Activated gamma-delta T cell treated with anti-CD3 and anti-CD28 coated beads, Interleukin-2, amount 50 U/mL, for 16 hours (primary cell): ENCODE results near the gene CYB5A.

Experiments
- DNase-seq: peaks from one replicate; pipeline ENCODE4 v3.0.0-alpha.2; 2020; ENCODE audit warnings: low read depth

The CYB5A gene

DNA sequence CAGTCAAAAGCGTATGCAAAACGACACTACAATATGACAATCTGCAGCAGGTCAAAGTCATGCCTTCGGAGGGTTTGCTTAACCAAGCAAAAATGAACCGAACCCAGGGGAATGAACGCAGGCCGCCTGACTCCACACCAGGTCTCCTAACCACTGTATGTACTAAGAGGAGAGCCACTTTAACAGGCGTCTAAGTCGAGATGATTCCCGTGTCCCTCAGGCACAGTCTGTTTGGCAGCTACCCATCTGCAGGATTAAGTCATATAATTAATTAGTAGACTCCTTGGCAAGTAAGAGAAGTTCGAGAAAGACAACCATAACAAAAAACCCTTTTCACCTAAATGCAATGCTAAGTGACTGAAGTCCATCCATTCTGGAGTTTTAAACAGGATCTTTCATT, 15.2 kb downstream of the CYB5A start:
- no peak for DNase-seq

DNA sequence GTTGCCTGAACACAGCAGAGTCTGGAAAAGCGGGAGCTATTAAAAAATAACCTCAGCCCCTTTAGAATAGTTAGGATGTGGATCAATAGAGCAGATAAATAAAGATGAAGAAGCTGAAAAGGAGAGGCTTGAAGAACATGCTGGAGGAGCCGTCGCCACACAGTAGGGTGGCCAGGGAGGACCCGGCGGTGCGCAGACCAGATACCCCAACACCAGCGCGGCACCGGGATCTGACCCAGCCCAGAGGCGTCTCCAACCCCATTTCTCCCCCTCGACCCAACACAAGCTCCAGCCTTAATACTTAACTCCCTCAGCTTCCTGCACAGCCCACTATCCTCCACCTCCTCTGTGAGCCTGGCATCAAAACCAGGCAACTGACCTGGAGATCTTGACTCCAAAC, 16.0 kb downstream of the CYB5A start:
- no peak for DNase-seq

DNA sequence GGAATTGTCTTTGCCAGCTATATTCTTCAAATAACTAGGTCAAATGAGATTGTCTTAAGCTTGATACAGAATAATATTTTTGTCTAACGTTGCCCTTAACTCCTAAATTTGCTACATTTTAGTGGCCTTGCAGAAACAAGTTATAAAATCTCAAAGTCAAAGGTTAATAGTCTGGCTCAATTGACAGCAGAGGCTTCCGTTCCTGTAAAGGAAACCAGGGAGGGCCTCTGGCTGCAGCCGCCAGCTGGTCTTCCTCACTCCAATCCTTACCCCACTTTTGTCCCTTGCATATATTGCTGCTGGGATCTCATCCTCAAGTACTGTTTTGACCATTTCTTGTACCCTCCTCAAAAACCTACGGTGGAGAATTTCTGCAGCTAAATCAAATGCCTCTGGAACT, 17.1 kb downstream of the CYB5A start:
- DNase-seq: no peak

DNA sequence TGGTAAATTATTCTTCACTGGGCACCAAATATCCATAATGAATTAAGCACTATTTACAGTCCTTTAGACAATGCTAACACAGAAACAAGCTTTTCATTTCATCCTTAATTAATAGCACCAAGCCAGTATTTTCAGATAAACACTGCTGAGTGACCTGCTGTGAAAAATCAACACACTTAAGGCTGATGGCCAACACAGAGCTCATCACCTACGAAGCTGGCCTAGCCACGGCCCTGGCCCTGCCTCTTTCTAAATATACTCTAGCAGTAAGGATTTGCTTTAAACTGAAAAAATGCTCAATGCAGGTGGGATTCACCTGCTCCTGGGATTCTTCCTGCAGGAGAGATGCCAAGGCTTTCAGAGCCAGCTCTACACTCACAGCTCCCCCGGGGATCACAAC, 18.4 kb downstream of the CYB5A start:
- no peak for DNase-seq

DNA sequence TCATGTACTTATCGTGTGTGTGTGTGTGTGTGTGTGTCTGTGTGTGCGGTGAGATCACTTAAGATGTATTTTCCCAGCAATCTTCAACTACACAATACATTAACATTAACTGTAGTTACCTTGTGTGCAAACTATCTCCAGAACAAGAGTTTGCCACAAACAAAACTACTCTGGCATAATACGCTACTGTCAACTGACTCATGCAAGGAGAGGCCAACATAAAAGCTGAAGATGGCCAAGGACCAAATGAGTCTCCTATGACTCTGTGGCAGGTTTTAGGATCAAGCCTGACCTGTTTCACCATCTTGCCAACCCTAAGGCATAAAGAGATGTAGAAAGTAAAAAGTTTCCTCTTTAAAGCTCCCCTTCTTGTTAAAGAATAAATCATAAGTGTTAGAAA, 20.1 kb downstream of the CYB5A start:
- DNase-seq: no peak

DNA sequence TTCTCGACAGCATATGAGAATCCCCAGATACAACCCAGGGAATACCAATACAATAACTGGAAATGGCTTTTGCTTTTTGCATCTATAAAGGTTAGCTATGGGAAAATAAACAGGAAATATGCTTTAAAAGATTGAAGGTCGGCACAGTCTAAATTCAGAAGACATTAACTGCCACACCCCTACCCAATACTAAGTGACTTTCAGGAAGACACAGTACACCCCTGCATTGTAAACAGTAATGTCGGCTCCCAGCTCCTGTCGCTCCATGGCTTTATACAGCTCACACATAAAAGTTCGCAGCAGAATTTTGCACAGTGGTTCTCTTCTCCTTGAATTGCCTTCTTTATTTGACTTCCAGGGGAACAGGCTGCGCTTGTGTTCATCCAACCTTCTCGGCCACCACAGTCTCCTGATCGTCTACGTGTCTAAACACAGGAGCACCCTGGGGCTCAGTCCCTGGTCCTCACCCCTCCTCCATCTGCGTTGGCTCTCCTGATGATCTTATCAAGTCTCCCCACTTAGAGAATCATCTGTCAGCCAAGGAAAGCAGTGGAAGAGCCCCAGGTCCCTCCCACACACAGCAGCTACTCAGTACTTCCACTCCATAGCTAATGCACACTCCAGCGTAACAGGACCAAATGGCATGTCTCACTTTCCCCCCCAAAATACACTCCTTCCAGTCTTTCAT, 22.7 kb downstream of the CYB5A start:
- DNase-seq: no peak

DNA sequence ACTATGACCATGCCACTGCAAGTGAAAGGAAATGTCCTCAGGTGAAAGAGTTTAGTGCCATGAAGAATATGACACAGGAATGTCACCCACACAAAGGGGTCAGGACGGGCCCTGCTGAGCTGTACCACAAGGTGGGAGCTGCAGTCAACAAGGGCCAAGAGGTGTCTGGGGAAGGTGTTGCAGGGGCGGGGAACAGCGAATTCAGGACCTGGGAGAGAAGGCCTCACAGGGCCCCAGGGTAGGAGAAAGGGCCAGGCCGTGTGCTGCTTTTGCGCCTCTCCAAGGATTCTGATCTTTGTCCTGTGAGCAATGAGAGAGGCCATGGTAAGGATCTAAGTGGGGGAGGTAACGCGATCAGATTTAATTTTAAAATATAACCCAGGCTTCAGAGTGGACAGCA, 23.6 kb downstream of the CYB5A start:
- DNase-seq: no peak

DNA sequence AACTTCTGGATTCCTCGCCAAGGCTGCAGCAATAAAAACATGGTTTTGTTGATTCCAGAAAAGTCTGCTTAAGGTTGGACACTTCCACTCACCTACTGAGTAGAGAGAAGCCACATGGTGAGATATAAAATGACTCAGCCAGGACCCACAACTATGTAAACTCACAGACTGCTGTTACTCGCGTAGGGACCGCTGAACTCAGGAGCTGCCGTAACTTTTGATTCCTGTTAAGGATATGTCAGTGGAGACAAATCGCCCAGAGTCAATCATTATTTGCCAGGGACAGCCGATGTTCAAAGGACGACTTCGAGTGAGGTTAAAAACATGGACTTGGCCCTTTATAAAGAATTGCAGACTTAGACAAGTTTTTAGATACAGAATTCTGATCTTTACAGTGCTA, 25.6 kb downstream of the CYB5A start:
- no peak for DNase-seq

DNA sequence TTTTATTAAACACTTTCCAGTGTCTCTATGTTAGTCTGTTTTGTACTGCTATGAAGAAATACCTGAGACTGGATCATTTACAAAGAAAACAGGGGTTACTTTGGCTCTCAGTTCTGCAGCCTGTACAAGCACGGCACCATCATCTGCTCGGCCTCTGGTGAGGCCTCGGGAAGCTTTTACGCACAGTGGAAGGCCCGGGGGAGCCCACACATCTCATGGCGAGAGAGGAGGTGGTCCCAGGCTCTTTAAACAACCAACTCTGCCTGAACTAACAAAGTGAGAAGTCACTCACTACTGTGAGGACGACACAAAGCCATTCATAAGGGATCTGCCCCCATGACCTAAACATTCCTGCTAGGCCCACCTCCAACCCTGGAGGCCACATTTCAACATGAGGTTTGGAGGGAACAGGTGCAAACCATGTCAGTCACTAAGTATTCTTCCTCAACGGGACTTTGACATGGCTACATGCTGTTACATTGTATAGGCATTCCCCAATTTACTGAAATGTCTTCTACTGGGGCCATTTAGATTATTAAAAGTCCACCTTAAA, 26.1 kb downstream of the CYB5A start:
- DNase-seq: no peak

DNA sequence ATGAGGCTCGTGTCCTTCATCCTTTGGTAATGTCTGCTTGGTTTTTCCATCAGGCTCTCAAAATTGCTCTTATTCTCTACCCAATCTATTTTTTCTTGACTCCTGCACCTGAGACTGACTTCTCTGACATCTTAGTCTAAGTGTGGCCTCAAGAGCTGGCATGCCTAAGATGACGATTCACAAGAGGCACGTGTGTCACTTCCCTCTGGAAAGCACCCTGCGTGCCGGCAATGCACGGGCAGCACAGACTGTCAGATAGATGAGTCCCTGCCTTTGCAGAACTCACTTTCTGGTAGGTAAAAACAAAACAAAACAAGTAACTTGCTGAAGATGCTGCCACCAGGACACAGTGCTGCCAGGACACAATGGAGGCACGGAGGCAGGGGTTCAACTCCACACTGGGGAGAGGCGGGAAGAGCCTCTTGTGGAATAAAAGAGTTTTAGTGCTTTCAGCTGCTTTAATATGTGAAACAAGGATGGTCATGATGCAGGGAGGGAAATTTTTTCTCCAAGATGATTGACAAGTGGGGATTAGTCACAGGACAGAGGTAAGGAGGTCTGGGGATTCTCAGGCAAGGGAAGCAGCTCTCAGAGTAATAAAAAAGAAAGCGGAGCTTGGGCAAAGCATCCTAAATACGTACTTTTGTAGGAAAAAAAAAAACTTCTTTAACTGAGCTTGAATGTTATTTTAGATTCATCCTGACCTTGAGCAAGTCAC, 27.3 kb downstream of the CYB5A start:
- no peak for DNase-seq

DNA sequence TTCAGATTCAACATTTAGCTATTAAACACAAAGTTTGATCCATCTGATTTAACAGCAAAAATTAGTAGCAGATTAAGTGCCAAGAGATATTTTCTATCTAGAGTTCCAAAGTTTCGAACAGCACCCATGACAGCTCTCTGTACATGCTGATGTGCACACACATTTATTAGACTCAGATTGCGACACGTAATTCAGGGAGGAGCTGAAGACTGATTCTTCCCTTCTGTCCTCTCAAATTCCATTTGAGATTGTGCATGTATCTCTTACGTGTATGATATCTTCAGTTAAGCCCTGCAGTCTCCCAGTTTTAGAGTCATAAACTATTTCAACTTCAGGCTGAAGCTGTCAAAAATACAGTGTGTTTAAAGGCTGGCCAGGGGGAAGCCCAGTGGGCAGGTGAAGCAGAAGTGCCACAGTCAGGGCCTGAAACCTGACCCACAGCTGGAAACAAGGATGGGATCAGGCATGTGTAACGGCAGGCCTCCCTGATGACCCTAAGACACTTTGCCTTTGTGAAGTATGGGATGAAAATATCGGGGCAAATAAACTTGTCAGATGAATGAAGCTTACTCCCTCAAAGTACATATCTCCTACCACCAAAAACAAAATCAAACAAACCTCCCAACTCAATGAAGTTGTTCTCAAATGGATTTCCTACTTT, 30.6 kb downstream of the CYB5A start:
- no peak for DNase-seq

DNA sequence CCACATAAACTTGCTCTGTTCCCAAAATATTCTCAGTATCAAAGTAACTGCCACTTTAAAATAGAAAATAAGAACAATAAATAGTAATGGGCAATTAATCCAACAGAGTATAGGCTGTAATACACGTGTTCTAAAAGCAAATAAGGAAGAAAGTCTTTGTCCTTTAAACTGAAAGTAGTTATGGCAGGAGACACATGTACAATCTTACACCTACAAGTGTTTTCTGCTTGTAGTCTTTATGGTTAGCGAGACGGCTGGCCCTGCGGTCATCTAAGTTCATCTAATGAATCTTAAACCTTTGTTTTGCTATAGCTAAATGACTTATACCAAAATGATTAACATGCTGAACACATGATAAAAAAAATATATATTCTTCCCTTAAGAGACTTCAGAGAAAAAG, 32.4 kb downstream of the CYB5A start:
- no peak for DNase-seq

DNA sequence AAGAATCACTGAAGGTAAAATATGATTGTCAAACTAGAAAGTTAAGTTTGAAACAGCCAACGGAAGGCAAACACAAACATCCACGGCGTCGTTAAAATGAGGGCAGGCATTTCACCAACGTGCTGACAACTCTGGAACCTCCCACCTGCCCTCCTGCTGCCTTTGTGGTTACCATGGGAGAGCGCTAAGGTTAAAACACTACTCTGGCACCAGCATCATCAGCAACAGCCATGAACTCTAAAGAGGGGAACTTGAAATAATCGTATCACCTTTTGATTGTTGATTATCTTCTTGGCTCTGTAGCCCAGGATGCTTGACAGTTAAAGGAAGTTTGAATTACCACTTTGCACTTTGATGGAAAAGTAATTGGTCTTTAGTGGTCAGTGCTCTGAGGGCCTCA, 34.7 kb downstream of the CYB5A start:
- no peak for DNase-seq

DNA sequence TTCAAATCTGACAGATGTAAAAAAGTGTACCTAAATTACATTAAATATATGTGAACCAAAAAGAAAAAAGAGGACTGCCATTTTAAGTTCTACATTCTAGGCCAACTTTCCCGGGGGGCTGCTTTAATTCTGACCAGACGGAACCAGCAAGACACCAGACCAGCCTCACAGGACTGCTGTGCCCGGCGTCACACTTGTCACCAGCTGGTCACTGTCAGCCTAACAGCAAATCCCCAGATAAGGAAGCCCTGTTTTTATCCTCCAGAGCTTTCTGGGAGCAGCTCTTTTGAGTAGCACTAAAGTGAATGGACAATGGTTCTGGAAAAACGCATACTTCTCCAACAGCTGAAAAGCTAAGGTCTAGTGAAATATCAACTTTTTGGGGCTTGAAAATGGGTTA, 35.6 kb downstream of the CYB5A start:
- DNase-seq: no peak

DNA sequence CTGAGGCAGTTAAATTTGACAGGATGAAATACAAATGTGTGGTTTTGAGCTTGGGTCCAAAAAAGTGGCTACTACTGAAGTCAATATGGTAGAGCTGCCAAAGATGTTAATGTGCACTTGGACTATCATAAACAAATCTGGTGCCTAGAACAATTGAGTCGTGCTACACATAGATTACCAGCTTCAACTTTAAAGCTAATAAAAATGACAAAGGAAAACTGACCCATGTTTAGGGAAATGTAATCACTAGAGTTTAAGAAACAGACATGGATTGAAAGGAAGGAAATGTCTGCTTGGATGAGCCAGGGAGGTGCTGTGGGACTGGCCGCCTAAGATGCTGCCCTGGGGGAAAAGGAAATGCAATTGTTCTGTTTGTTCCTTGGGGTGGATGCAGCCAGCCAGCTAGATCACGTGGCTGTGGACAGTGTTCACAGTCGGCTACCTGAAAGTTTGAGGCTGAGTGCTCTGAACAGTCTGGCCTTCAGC, 36.6 kb downstream of the CYB5A start:
- DNase-seq: no peak

DNA sequence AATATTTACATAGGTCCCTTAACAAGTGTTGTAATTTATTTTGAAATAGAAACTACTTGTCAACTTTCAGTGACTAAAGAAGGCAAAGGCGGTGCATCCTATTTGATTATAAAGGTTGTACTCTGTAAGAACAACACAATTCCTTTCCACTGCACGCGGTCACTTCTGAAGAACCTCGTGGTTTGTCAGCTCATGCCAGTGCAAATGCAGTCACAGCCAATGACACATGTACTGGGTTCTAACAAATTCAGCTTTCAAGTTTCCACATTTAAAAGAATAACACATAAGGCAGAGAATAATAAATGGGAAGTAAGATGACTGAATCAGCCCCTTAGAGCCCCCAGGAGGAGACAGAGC, 39.7 kb downstream of the CYB5A start:
- no peak for DNase-seq

DNA sequence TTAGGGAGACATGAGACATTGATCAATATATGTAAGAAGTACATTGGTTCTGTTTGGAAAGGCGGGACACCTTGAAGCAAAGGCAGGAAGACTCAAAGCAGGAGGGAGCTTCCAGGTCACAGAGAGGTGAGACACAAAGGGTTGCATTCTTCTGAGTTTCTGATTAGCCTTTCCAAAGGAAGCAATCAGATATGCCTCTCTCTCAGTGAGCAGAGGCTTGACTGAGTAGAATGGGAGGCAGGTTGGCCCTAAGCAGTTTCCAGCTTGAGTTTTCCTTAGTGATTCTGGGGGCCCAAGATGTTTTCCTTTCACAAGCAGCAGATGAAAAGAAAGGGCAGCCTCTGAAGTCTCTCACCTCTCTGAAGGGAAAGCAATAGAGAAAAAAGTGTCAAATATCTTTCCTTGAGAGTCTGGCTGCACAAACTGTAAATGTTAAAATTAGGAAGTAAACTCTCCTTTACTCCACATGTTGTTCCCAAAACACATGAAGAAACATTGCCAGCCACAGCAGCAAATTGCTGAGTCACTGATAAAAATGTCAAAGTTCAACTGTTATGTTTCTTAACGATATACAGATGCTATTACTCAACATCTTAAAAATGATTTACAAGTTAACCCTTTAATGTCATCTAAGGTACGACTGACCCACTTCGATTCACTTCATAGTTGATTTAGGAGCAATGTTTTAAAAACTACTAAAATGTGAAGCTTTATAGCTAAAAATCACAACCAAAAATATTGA, 40.3 kb downstream of the CYB5A start:
- no peak for DNase-seq

DNA sequence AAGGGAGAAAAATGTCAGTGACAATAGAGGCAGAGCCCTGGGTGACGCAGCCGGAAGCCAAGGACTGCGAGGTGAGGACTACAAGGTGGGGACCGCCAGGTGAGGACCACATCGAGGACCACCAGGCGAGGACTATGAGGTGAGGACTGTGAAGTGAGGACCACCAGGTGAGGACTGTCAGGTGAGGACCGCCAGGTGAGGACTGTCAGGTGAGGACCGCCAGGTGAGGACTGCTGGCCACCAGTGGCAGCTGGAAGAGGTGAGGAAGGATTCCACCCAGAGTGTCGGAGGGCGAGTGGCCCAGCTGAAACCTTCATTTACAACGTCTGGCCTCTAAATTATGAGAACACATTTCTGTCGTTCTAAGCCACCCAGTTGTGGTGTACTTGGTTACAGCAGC, 41.6 kb downstream of the CYB5A start:
- no peak for DNase-seq

DNA sequence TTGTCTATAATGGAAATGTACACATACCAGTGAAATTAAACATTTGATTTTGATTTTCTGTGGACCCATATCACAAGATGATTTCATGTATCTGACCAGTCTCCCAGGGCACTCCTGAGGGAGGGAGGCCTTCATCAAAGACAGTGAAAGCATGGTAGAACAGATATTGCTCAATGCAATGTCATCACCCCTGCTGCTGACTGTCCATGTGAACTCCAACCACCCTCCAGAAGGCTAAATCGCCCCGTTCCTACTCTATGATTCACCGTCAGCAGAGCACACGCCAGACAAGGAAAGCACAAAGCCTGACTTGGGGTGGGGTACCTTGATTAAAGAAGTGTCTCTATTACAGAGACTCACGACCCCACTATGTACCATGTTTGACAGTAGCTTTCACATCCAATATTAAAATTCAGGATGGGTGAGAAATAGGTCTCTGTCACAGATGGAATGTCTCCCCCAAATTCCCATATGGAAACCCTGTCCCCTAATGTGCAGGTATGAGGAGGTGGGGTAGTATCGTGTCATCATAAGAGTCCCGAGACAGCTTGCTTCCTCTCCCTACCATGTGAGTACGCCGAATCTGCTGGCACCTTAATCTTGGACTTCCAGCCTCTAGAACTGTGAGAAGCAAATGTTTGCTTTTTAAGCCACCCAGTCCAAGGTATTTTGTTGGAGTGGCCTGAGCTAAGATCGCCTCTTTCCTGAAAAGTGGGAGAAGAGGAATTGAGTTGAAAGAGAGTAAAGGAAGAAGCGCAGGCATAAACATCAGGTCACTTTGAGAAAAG, 42.4 kb downstream of the CYB5A start:
- DNase-seq: no peak

DNA sequence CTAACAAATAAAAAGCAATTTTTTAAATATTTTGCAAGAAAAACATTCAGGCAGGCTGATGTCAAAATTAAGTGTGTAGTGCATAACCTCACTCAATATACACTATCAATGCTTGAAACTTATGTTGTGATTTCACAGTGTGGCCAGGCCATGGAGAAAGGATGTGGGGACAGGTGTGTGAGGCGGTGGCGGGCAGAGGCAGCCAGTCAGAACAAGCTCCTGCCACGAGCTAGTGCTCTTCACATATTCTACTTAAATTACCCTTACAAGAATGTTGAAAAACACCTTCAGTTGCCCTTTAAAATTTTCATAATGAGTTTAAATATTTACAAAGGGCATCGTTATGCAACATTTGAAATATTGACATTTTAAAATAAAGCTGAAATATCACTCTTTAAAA, 43.2 kb downstream of the CYB5A start:
- DNase-seq: no peak

DNA sequence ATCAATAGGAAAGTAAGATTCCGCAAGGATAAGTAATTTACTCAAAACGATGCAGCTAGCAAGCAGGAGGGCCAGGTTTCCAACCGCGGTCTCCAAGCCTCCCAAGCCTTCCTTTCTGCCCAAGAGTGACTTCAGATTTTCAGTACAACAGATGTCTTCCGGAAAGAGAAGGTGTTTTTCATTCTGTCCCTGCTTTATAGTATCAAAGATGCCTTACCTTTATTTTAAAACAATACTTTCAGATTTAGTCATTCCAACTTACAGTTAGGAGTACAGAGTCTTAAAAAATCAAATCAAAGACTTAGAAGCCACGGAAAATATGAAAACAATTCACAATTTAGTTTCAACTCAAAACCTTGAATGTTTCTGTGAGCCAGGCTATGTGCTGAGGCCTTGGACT, 43.6 kb downstream of the CYB5A start:
- DNase-seq: no peak

DNA sequence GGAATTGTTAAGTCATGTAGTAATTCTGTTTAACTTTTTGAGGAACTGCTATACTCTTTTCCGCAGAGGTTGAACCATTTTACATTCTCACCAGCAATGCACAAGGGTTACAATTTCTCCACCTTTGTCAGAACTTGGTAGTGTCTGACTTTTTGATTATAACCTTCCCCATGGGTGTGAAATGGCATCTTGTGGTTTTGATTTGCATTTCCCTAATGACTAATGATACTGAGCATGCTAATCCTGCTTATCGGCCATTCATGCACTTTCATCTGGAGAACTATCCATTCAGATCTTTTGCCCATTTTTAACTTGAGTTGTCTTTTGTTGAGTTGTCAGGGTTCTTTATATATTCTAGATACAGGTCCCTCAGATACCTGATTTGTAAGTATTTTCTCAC, 47.2 kb downstream of the CYB5A start:
- no peak for DNase-seq
